HepG2 (cell line): Measurements from ENCODE around the gene TSPAN13. TPM values are rescaled to one million over a fixed set of nuclear protein-coding genes. Genes with fewer than 3 reads are reported as not detected.

Source experiments
- HMGA1 ChIP-seq: sonication (generic); formaldehyde crosslinking; conservative IDR thresholded peaks from 2 replicates; pipeline ENCODE4 v1.4.0; 2020; ENCODE audit warnings: missing genetic modification reagents
- HNRNPK ChIP-seq: fragments of 200-400 bp; formaldehyde crosslinking; IDR thresholded peaks from 2 replicates; pipeline ENCODE4 v1.6.1; 2018; ENCODE audit warnings: low read length, low read depth, moderate library complexity, mild to moderate bottlenecking; ENCODE audit not compliant: poor library complexity, severe bottlenecking
- NONO ChIP-seq, 2 experiments: fragments of 450-650 bp in 1 of 2; sonication (generic) in 1 of 2; formaldehyde crosslinking in 1 of 2; IDR thresholded peaks in 1 of 2; conservative IDR thresholded peaks in 1 of 2; 2 replicates each; pipeline versions ENCODE4 v1.6.1 to v1.8.0; 2017 to 2022; ENCODE audit warnings: mild to moderate bottlenecking in 1 of 2, missing genetic modification reagents in 1 of 2, moderate library complexity in 1 of 2
- NR2F2 ChIP-seq: IDR thresholded peaks from 2 replicates; pipeline ENCODE4 v1.6.1; 2012; ENCODE audit warnings: low read depth, inconsistent platforms, borderline replicate concordance
- REPIN1 ChIP-seq: sonication (generic); formaldehyde crosslinking; IDR thresholded peaks from 2 replicates; pipeline ENCODE4 v1.8.0; 2022; ENCODE audit warnings: missing genetic modification reagents, low read depth, mild to moderate bottlenecking, borderline replicate concordance
- SIX4 ChIP-seq: sonication (generic); formaldehyde crosslinking; IDR thresholded peaks from 2 replicates; pipeline ENCODE4 v1.4.0; 2020; ENCODE audit warnings: missing genetic modification reagents
- SP4 ChIP-seq: sonication (generic); formaldehyde crosslinking; IDR thresholded peaks from 2 replicates; pipeline ENCODE4 v1.8.1; 2023; ENCODE audit warnings: mild to moderate bottlenecking, missing genetic modification reagents
- TOPORS ChIP-seq: sonication (generic); formaldehyde crosslinking; IDR thresholded peaks from 2 replicates; pipeline ENCODE4 v1.8.0; 2023; ENCODE audit warnings: mild to moderate bottlenecking, missing genetic modification reagents
- U2AF2 ChIP-seq: fragments of 200-400 bp; formaldehyde crosslinking; IDR thresholded peaks from 2 replicates; pipeline ENCODE4 v1.6.1; 2017; ENCODE audit warnings: low read depth, mild to moderate bottlenecking, low read length
- ZKSCAN8 ChIP-seq: IDR thresholded peaks from 2 replicates; pipeline ENCODE4 v1.6.1; 2016; ENCODE audit warnings: borderline replicate concordance, missing genetic modification reagents, missing compliant biosample characterization
- ZNF605 ChIP-seq: sonication (generic); formaldehyde crosslinking; IDR thresholded peaks from 2 replicates; pipeline ENCODE4 v1.8.0; 2022; ENCODE audit warnings: mild to moderate bottlenecking, missing genetic modification reagents
- polyA plus RNA-seq, 8 experiments: library from polyadenylated mRNA; depleted of rRNA in 3 of 8; stranded (reverse) in 7 of 8; unstranded in 1 of 8; fragments of >200 nt; fragmentation: Illumina TruSeq in 4 of 8; extraction: Trizol in 4 of 8; gene quantifications; 2 replicates each; pipeline versions ENCODE4 v1.2.1 to v1.2.3, GENCODE V29; 2011 to 2016; ENCODE audit warnings: low read depth in 4 of 8, missing spikeins in 1 of 8, mixed read lengths in 1 of 8; ENCODE audit not compliant: insufficient read depth in 1 of 8
- total RNA-seq, 5 experiments: library from RNA; depleted of rRNA; stranded (reverse); fragments of >200 nt; fragmentation: Illumina TruSeq; extraction: Trizol; gene quantifications; 2 replicates each; pipeline ENCODE4 v1.2.3, GENCODE V29; 2016; ENCODE audit warnings: low read depth in 1 of 5
- TF ChIP-seq, protein P1 (sequence below): sonication (generic); formaldehyde crosslinking; IDR thresholded peaks from 2 replicates; pipeline ENCODE4 v1.4.0; 2020; ENCODE audit warnings: missing genetic modification reagents, borderline replicate concordance
- TF ChIP-seq, protein P2 (sequence below): sonication (generic); formaldehyde crosslinking; IDR thresholded peaks from 2 replicates; pipeline ENCODE4 v1.5.1; 2020; ENCODE audit warnings: missing genetic modification reagents, mild to moderate bottlenecking, borderline replicate concordance
- TF ChIP-seq, protein P3 (sequence below): sonication (generic); formaldehyde crosslinking; IDR thresholded peaks from 2 replicates; pipeline ENCODE4 v1.4.0; 2020; ENCODE audit warnings: mild to moderate bottlenecking, missing genetic modification reagents, borderline replicate concordance

TSPAN13 gene
- total and polyA plus RNA-seq, 2 of the 13 experiments (the other 11 are each of a cell fraction or from before 2014, with no cell fraction given): 5.8 to 6.2 TPM

DNA sequence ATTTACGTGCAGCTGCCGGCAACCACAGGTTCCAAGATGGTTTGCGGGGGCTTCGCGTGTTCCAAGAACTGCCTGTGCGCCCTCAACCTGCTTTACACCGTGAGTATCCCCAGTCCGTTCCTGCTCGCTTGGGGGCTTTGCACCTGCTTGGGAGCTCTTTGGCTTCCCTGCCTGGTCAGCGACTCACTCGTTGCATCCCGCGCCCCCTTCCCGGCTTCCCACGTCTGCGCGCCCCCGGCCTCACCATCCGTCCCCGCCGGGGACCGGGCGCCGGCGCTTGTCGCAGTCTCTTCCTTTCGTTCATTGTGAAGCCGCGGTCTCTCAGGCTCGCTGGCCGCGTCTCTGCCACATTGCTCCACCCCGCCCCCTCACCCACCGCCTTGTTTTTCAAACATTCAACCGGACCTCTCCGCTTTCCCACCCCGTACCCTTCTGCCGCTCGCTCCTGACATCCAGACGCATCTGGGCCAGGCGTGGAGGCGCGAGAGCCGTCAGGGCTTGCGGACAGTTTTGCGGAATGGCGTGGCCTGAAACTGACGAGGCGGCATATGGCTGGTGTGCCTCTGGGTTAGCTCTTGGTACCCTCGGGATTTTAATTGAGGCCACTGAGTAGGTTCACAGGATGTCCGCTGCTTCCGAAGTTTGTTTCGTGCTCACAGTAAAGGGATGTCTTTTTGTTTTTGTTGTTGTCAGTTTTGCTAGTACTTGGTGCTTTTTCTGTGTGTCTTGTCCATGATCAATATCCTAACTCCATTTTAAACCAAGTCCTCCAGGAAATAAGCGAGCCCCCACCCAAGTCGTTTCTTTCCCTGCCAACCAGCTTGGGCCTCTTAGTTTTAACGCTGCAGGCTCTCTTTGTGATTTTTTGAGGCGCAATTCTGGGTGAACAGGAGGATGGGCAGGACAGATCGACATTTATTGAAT is 639 bp downstream of the TSPAN13 start (continued):
- TF ChIP-seq, protein P1, sequence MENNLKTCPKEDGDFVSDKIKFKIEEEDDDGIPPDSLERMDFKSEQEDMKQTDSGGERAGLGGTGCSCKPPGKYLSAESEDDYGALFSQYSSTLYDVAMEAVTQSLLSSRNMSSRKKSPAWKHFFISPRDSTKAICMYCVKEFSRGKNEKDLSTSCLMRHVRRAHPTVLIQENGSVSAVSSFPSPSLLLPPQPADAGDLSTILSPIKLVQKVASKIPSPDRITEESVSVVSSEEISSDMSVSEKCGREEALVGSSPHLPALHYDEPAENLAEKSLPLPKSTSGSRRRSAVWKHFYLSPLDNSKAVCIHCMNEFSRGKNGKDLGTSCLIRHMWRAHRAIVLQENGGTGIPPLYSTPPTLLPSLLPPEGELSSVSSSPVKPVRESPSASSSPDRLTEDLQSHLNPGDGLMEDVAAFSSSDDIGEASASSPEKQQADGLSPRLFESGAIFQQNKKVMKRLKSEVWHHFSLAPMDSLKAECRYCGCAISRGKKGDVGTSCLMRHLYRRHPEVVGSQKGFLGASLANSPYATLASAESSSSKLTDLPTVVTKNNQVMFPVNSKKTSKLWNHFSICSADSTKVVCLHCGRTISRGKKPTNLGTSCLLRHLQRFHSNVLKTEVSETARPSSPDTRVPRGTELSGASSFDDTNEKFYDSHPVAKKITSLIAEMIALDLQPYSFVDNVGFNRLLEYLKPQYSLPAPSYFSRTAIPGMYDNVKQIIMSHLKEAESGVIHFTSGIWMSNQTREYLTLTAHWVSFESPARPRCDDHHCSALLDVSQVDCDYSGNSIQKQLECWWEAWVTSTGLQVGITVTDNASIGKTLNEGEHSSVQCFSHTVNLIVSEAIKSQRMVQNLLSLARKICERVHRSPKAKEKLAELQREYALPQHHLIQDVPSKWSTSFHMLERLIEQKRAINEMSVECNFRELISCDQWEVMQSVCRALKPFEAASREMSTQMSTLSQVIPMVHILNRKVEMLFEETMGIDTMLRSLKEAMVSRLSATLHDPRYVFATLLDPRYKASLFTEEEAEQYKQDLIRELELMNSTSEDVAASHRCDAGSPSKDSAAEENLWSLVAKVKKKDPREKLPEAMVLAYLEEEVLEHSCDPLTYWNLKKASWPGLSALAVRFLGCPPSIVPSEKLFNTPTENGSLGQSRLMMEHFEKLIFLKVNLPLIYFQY (CRISPR knock-in tag): no peak
- TF ChIP-seq HNRNPK: no peak
- TF ChIP-seq, protein P2, sequence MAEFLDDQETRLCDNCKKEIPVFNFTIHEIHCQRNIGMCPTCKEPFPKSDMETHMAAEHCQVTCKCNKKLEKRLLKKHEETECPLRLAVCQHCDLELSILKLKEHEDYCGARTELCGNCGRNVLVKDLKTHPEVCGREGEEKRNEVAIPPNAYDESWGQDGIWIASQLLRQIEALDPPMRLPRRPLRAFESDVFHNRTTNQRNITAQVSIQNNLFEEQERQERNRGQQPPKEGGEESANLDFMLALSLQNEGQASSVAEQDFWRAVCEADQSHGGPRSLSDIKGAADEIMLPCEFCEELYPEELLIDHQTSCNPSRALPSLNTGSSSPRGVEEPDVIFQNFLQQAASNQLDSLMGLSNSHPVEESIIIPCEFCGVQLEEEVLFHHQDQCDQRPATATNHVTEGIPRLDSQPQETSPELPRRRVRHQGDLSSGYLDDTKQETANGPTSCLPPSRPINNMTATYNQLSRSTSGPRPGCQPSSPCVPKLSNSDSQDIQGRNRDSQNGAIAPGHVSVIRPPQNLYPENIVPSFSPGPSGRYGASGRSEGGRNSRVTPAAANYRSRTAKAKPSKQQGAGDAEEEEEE (CRISPR knock-in tag): no peak
- TF ChIP-seq SP4 (CRISPR knock-in tag): no peak
- no peak for TF ChIP-seq U2AF2
- TF ChIP-seq HMGA1: no peak
- TF ChIP-seq REPIN1: 0 out of 2 replicates have a peak, but pooled peaks have one; percentile 35
- TF ChIP-seq ZKSCAN8 (CRISPR knock-in tag): no peak
- no peak for TF ChIP-seq SIX4 (CRISPR knock-in tag)
- 0 out of 2 replicates have a peak, but pooled peaks have one; percentile 31 for TF ChIP-seq ZNF605 (CRISPR knock-in tag)
- TF ChIP-seq NR2F2: no peak
- 0 out of 2 replicates have a peak, but pooled peaks have one; percentile 11 for TF ChIP-seq TOPORS (CRISPR knock-in tag)
- TF ChIP-seq, protein P3, sequence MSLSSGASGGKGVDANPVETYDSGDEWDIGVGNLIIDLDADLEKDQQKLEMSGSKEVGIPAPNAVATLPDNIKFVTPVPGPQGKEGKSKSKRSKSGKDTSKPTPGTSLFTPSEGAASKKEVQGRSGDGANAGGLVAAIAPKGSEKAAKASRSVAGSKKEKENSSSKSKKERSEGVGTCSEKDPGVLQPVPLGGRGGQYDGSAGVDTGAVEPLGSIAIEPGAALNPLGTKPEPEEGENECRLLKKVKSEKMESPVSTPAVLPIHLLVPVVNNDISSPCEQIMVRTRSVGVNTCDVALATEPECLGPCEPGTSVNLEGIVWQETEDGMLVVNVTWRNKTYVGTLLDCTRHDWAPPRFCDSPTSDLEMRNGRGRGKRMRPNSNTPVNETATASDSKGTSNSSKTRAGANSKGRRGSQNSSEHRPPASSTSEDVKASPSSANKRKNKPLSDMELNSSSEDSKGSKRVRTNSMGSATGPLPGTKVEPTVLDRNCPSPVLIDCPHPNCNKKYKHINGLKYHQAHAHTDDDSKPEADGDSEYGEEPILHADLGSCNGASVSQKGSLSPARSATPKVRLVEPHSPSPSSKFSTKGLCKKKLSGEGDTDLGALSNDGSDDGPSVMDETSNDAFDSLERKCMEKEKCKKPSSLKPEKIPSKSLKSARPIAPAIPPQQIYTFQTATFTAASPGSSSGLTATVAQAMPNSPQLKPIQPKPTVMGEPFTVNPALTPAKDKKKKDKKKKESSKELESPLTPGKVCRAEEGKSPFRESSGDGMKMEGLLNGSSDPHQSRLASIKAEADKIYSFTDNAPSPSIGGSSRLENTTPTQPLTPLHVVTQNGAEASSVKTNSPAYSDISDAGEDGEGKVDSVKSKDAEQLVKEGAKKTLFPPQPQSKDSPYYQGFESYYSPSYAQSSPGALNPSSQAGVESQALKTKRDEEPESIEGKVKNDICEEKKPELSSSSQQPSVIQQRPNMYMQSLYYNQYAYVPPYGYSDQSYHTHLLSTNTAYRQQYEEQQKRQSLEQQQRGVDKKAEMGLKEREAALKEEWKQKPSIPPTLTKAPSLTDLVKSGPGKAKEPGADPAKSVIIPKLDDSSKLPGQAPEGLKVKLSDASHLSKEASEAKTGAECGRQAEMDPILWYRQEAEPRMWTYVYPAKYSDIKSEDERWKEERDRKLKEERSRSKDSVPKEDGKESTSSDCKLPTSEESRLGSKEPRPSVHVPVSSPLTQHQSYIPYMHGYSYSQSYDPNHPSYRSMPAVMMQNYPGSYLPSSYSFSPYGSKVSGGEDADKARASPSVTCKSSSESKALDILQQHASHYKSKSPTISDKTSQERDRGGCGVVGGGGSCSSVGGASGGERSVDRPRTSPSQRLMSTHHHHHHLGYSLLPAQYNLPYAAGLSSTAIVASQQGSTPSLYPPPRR: peak; percentile 18; the same call in 1 of the 2 replicates
- TF ChIP-seq NONO (IDR thresholded peaks at IDR 0.05): no peak
- TF ChIP-seq NONO (CRISPR knock-in tag; conservative IDR thresholded peaks at IDR 0.05): peak; percentile 32; the same call in 1 of the 2 replicates
